ENCODE measurements around the gene SLC26A6. TPM values are rescaled to one million over a fixed set of nuclear protein-coding genes. Genes with fewer than 3 reads are reported as not detected.

Gene SLC26A6
- total and polyA plus RNA-seq, 2 of the 13 experiments (the other 11 are each of a cell fraction or from before 2014, with no cell fraction given), result 40.7 to 184 TPM

DNA sequence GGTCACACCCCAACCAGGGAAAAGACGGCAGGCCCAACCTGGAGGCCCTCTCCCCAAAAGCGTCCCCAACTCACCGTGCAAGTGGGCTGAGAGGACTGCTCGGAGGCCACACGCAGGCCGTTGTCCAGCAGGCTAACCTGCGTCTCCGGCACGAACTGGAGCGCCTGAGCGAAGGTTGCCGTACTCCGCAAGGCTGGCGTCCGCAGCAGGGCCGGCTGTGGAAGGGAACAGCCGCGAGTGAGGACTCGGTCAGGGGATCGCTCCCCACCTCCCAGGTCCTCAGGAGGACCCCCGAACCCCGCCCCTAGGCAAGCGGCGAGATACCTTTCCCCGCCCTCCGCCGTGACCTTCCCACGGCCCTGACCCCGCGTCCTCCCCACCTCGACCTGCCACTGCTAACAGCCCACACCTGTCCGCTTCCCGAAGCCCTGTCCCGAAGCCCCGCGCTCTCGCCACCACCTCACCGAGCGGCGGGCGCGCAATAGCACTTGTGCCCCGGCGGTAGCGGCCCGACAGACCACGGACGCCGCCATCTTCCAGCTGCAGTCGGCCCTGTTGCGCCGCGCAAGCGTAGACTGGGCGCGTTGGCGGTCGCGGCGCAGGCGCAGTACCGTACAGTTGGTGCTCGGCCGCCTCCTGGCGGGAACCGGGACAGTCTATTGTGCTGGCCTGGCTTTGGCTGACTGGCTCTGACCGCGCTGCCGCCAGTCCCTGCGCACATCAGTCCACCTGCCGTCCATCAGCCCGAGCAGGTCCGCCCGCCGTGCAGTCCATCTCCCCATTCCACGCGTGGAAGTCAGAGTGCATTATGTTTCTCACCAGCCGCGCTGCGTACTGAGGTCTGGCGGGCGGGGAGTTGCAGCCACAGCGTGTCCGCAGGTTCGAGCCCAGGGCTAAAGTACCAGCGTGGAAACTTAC, 25.9 kb downstream of the SLC26A6 start, which contains the start of gene UQCRC1 (continued):
- TF ChIP-seq SUZ12 (IDR thresholded peaks at IDR 0.05; ENCODE audit: low read depth, low read length), result no peak
- 0 out of 2 replicates have a peak, but pooled peaks have one; percentile 29 for TF ChIP-seq ZNF550 (CRISPR knock-in tag; IDR thresholded peaks at IDR 0.05; ENCODE audit: borderline replicate concordance)
- TF ChIP-seq ZNF747 (CRISPR knock-in tag; IDR thresholded peaks at IDR 0.05; ENCODE audit: borderline replicate concordance), result peak; percentile 69; the same call in 1 of the 2 replicates
- TF ChIP-seq RARA (CRISPR knock-in tag; IDR thresholded peaks at IDR 0.05), result no peak; the same call in 1 of the 2 replicates
- TF ChIP-seq HNRNPK (IDR thresholded peaks at IDR 0.05; ENCODE audit: low read depth, low read length, poor library complexity, severe bottlenecking), result peak; percentile 64
- peak; percentile 45; the same call in 1 of the 2 replicates for TF ChIP-seq PITX1 (CRISPR knock-in tag; IDR thresholded peaks at IDR 0.05)
- TF ChIP-seq, protein P1, sequence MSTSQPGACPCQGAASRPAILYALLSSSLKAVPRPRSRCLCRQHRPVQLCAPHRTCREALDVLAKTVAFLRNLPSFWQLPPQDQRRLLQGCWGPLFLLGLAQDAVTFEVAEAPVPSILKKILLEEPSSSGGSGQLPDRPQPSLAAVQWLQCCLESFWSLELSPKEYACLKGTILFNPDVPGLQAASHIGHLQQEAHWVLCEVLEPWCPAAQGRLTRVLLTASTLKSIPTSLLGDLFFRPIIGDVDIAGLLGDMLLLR (CRISPR knock-in tag; IDR thresholded peaks at IDR 0.05), result peak; percentile 89
- peak; percentile 84; the same call in 1 of the 2 replicates for TF ChIP-seq ZNF788 (CRISPR knock-in tag; IDR thresholded peaks at IDR 0.05; ENCODE audit: borderline replicate concordance)
- TF ChIP-seq NFRKB (IDR thresholded peaks at IDR 0.05), result no peak
- TF ChIP-seq ZNF205 (CRISPR knock-in tag; IDR thresholded peaks at IDR 0.05), result 0 out of 2 replicates have a peak, but pooled peaks have one; percentile 6
- no peak; the same call in 1 of the 2 replicates for TF ChIP-seq ZNF44 (CRISPR knock-in tag; IDR thresholded peaks at IDR 0.05)
- peak; percentile 86 for TF ChIP-seq ZNF761 (CRISPR knock-in tag; conservative IDR thresholded peaks at IDR 0.05)
- TF ChIP-seq REL (CRISPR knock-in tag; conservative IDR thresholded peaks at IDR 0.05), result 0 out of 2 replicates have a peak, but pooled peaks have one; percentile 81
- no peak for TF ChIP-seq SMARCE1 (IDR thresholded peaks at IDR 0.05; ENCODE audit: borderline replicate concordance)
- no peak for TF ChIP-seq JUNB (CRISPR knock-in tag; IDR thresholded peaks at IDR 0.05; ENCODE audit: borderline replicate concordance)
- TF ChIP-seq, protein P2, sequence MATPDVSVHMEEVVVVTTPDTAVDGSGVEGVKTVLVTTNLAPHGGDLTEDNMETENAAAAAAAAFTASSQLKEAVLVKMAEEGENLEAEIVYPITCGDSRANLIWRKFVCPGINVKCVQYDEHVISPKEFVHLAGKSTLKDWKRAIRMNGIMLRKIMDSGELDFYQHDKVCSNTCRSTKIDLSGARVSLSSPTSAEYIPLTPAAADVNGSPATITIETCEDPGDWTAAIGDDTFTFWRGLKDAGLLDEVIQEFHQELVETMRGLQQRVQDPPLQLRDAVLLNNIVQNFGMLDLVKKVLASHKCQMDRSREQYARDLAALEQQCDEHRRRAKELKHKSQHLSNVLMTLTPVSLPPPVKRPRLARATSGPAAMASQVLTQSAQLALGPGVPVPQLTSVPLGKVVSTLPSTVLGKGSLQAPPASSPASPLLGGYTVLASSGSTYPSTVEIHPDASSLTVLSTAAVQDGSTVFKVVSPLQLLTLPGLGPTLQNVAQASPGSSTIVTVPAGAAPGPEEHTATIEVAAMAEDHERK (CRISPR knock-in tag; IDR thresholded peaks at IDR 0.05; ENCODE audit: low read depth), result no peak
- TF ChIP-seq GTF3A (CRISPR knock-in tag; conservative IDR thresholded peaks at IDR 0.05), result peak; percentile 45; the same call in 1 of the 2 replicates
- TF ChIP-seq ZSCAN22 (CRISPR knock-in tag; IDR thresholded peaks at IDR 0.05), result no peak
- TF ChIP-seq SMAD9 (CRISPR knock-in tag; IDR thresholded peaks at IDR 0.05), result no peak
- TF ChIP-seq HNRNPH1 (optimal IDR thresholded peaks at IDR 0.05; ENCODE audit: low read depth, low read length), result no peak
- peak; percentile 72 for TF ChIP-seq ARNT2 (CRISPR knock-in tag; IDR thresholded peaks at IDR 0.05; ENCODE audit: low read depth)
- no peak for TF ChIP-seq ZNF879 (CRISPR knock-in tag; IDR thresholded peaks at IDR 0.05)
- TF ChIP-seq ZNF274 (CRISPR knock-in tag; IDR thresholded peaks at IDR 0.05), result peak; percentile 54
- no peak for TF ChIP-seq BATF2 (CRISPR knock-in tag; IDR thresholded peaks at IDR 0.05)
- peak; percentile 49; the same call in 1 of the 2 replicates for TF ChIP-seq NAIF1 (CRISPR knock-in tag; IDR thresholded peaks at IDR 0.05; ENCODE audit: borderline replicate concordance)

Data from HepG2 (cell line).